DND-41 (cell line): Measurements from ENCODE around the gene OR5P2.
"Not testable (repeated sequence)": the region's sequence is repeated elsewhere in the genome, so short reads cannot be mapped to it uniquely, and the experiment has no call there.

Experiments used
- ATAC-seq: fragments of 200-7000 bp; cut with Tn5 transposase; 3 replicates; pipeline ENCODE4 v1.9.1; 2021; ENCODE audit warnings: low read depth; ENCODE audit not compliant: insufficient read depth
- DNase-seq: peaks from one replicate; pipeline ENCODE4 v3.0.0-alpha.2; 2020
- H2AFZ ChIP-seq: 2 replicates; pipeline ENCODE4 v1.6.0; 2012; ENCODE audit warnings: low read depth, low read length
- H3K27ac ChIP-seq: 2 replicates; pipeline ENCODE4 v1.5.1; 2012; ENCODE audit warnings: low read length, inconsistent platforms
- H3K27me3 ChIP-seq: fragments of 200-600 bp; sonication (generic); 2 replicates; pipeline ENCODE4 v1.6.0; 2012; ENCODE audit warnings: low read length, mild to moderate bottlenecking, inconsistent platforms; ENCODE audit not compliant: insufficient read depth, poor library complexity
- H3K36me3 ChIP-seq: 2 replicates; pipeline ENCODE4 v1.5.1; 2012; ENCODE audit warnings: low read length, inconsistent platforms; ENCODE audit not compliant: insufficient read depth
- H3K4me1 ChIP-seq: 2 replicates; pipeline ENCODE4 v1.5.1; 2012; ENCODE audit warnings: mild to moderate bottlenecking, low read length; ENCODE audit not compliant: insufficient read depth
- H3K4me2 ChIP-seq: 2 replicates; pipeline ENCODE4 v1.6.0; 2012; ENCODE audit warnings: mild to moderate bottlenecking, moderate library complexity, low read length, inconsistent platforms; ENCODE audit not compliant: insufficient read depth
- H3K4me3 ChIP-seq, 2 experiments: fragments of 200-600 bp in 1 of 2; shearing (Covaris generic) in 1 of 2; 2 replicates each; pipeline ENCODE4 v1.5.1; 2012 to 2016; ENCODE audit warnings: inconsistent platforms in 2 of 2, low read length in 2 of 2, mild to moderate bottlenecking in 2 of 2, low read depth in 1 of 2, moderate library complexity in 1 of 2
- H3K79me2 ChIP-seq: 2 replicates; pipeline ENCODE4 v1.6.0; 2012; ENCODE audit warnings: low read length, inconsistent platforms; ENCODE audit not compliant: insufficient read depth
- H3K9ac ChIP-seq: 2 replicates; pipeline ENCODE4 v1.6.0; 2012; ENCODE audit warnings: low read depth, mild to moderate bottlenecking, inconsistent platforms, low read length, moderate library complexity
- H3K9me3 ChIP-seq: 2 replicates; pipeline ENCODE4 v1.5.1; 2012; ENCODE audit warnings: low read length, moderate library complexity, mild to moderate bottlenecking, inconsistent platforms; ENCODE audit not compliant: insufficient read depth, severe bottlenecking
- H4K20me1 ChIP-seq: 2 replicates; pipeline ENCODE4 v1.6.0; 2012; ENCODE audit warnings: low read length; ENCODE audit not compliant: insufficient read depth
- EZH2 ChIP-seq: IDR thresholded peaks from 3 replicates; pipeline ENCODE4 v1.6.1; 2012; ENCODE audit warnings: borderline replicate concordance, low read depth, mild to moderate bottlenecking, moderate library complexity, low read length, inconsistent platforms; ENCODE audit not compliant: severe bottlenecking
- TF ChIP-seq, protein P1 (sequence below): IDR thresholded peaks from 2 replicates; pipeline ENCODE4 v1.5.1; 2012; ENCODE audit warnings: borderline replicate concordance, low read length, moderate library complexity, mild to moderate bottlenecking; ENCODE audit not compliant: poor library complexity, severe bottlenecking; ENCODE audit errors: extremely low read depth

OR5P2 gene

DNA sequence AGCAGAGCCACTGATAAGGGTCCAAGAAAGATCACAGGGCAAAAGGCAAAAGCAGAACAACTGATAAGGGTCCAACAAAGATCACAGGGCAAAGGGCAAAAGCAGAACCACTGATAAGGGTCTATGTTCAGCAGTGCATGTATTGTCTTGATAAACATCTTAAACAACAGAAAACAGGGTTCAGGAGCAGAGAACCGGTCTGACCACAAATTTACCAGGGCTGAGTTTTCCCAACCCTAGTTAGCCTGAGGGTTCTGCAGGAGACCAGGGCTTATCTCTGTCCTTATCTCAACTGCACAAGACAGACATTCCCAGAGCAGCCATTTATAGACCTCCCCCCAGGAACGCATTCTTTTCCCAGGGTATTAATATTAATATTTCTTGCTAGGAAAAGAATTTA lies 13.6 kb upstream of the OR5P2 start:
- H2AFZ ChIP-seq, H4K20me1 ChIP-seq, H3K36me3 ChIP-seq, H3K4me1 ChIP-seq, H3K9ac ChIP-seq, H3K79me2 ChIP-seq, H3K27me3 ChIP-seq, H3K27ac ChIP-seq, H3K4me3 ChIP-seq, H3K4me2 ChIP-seq, H3K9me3 ChIP-seq, ATAC-seq: not testable (repeated sequence)
- DNase-seq, result peak; percentile 7

DNA sequence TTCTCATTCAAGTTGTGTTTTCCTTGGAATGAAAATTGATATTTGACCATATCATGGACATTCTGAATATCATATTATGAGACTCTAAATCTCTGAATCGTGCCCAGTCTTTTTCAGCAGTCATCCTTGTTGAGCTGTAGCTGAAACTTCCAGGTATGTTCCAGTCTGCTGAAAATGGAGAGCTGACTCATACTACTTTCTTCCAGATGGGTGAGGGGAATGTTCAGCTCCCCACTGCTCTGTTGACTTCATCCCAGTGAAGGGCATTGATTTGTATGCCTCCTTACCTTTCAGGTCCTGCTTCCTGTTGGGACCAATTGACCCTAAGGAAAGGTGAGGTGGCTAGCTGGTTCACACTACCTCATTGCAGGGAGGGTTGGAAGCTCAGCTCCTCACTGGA lies 3.5 kb downstream of the OR5P2 start:
- Histone ChIP-seq H3K4me3 (no peak overlapping the region), H3K4me1 (no peaks in the 10 kb centered on the region), H3K9ac (no peak overlapping the region), H3K9me3 (no peaks in the 10 kb centered on the region), H3K79me2 (no peaks in the 10 kb centered on the region), H2AFZ (no peak overlapping the region), H3K27ac (no peak overlapping the region), H3K36me3 (no peaks in the 10 kb centered on the region), H4K20me1 (no peaks in the 10 kb centered on the region), H3K27me3 (no peaks in the 10 kb centered on the region), H3K4me2 (no peak overlapping the region)
- no peak for ATAC-seq
- no peak for DNase-seq
- TF ChIP-seq EZH2, result no peak
- TF ChIP-seq, protein P1, sequence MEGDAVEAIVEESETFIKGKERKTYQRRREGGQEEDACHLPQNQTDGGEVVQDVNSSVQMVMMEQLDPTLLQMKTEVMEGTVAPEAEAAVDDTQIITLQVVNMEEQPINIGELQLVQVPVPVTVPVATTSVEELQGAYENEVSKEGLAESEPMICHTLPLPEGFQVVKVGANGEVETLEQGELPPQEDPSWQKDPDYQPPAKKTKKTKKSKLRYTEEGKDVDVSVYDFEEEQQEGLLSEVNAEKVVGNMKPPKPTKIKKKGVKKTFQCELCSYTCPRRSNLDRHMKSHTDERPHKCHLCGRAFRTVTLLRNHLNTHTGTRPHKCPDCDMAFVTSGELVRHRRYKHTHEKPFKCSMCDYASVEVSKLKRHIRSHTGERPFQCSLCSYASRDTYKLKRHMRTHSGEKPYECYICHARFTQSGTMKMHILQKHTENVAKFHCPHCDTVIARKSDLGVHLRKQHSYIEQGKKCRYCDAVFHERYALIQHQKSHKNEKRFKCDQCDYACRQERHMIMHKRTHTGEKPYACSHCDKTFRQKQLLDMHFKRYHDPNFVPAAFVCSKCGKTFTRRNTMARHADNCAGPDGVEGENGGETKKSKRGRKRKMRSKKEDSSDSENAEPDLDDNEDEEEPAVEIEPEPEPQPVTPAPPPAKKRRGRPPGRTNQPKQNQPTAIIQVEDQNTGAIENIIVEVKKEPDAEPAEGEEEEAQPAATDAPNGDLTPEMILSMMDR, result no peak

DNA sequence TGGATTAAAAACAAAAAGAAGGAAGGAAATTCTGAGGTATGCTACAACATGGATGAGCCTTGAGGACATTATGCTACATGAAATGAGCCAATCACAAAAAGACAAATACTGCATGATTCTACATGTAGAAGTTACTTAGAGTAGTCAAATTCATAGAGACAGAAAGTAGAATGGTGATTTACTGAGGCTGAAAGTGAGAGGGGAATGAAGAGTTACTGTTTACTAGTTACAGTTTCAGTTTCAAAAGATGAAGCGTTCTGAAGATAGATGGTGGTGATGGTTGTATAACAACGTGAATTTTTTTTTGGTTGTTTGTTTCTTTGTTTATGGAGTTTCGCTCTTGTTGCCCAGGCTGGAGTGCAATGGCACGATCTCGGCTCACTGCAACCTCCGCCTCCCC lies 9.5 kb downstream of the OR5P2 start:
- TF ChIP-seq, protein P1, result no peak
- TF ChIP-seq EZH2, result no peak
- DNase-seq (no peak), ATAC-seq (no peak)
- Histone ChIP-seq H3K4me1 (no peaks in the 10 kb centered on the region), H3K9me3 (no peaks in the 10 kb centered on the region), H2AFZ (no peak overlapping the region), H3K27ac (no peak overlapping the region), H4K20me1 (no peaks in the 10 kb centered on the region), H3K36me3 (no peaks in the 10 kb centered on the region), H3K79me2 (no peaks in the 10 kb centered on the region), H3K27me3 (no peaks in the 10 kb centered on the region), H3K9ac (no peak overlapping the region), H3K4me2 (no peak overlapping the region), H3K4me3 (no peak overlapping the region)

DNA sequence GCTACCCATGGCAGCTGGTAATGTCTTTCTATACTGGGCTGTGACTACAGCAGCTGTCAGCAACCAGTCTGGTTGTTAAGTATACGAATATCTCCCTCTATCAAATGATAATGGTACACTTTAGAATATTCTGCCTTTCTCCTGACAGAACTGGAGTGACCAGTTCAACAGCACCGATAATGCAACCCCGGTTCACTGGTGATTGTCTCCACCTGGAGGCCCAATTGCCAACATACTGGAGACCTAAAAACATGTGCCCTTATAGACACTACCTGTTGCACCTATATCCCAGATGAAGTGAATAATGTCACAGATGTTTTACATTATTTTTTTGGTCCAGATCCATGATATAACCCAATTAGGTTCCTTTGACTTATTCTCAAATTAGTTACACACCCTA lies 21.1 kb downstream of the OR5P2 start:
- Histone ChIP-seq H3K9ac (no peak overlapping the region), H3K27me3 (no peaks in the 10 kb centered on the region), H4K20me1 (no peaks in the 10 kb centered on the region), H3K79me2 (no peaks in the 10 kb centered on the region), H3K9me3 (no peaks in the 10 kb centered on the region), H3K4me2 (no peak overlapping the region), H3K4me1 (no peaks in the 10 kb centered on the region), H3K36me3 (no peaks in the 10 kb centered on the region), H3K4me3 (no peak overlapping the region), H2AFZ (no peak overlapping the region), H3K27ac (no peak overlapping the region)
- DNase-seq (no peak), ATAC-seq (no peak)
- TF ChIP-seq, protein P1, result no peak
- TF ChIP-seq EZH2, result no peak

DNA sequence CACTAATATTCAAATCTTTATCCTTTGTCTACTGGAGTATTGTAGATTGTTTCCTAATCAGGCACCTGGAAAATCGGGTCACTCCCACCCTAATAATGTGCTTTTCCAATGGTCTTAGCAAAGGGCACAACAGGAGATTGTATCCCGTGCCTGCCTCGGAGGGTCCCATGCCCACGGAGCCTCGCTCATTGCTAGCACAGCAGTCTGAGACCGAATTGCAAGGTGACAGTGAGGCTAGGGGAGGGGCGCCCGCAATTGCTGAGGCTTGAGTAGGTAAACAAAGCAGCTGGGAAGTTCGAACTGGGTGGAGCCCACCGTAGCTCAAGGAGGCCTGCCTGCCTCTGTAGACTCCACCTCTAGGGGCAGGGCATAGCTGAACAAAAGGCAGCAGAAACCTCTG lies 32.4 kb downstream of the OR5P2 start:
- not testable (repeated sequence) for H3K4me3 ChIP-seq, H3K9ac ChIP-seq

More for the DNA sequence above, 32.4 kb downstream of the OR5P2 start:
- not testable (repeated sequence) for H3K27me3 ChIP-seq, H3K27ac ChIP-seq, H3K4me2 ChIP-seq, ATAC-seq, H2AFZ ChIP-seq, H3K4me1 ChIP-seq, H3K9me3 ChIP-seq, H3K79me2 ChIP-seq, H4K20me1 ChIP-seq, H3K36me3 ChIP-seq, DNase-seq
